Dedifferentiated amniotic fluid mesenchymal stem cell (primary cell): ENCODE measurements around the gene CHAF1B.
"Not testable (repeated sequence)": the region's sequence is repeated elsewhere in the genome, so short reads cannot be mapped to it uniquely, and the experiment has no call there.

Experiments used
- DNase-seq: peaks from one replicate; pipeline ENCODE4 v3.0.0-alpha.2; 2016; ENCODE audit errors: extremely low spot score

CHAF1B gene

DNA sequence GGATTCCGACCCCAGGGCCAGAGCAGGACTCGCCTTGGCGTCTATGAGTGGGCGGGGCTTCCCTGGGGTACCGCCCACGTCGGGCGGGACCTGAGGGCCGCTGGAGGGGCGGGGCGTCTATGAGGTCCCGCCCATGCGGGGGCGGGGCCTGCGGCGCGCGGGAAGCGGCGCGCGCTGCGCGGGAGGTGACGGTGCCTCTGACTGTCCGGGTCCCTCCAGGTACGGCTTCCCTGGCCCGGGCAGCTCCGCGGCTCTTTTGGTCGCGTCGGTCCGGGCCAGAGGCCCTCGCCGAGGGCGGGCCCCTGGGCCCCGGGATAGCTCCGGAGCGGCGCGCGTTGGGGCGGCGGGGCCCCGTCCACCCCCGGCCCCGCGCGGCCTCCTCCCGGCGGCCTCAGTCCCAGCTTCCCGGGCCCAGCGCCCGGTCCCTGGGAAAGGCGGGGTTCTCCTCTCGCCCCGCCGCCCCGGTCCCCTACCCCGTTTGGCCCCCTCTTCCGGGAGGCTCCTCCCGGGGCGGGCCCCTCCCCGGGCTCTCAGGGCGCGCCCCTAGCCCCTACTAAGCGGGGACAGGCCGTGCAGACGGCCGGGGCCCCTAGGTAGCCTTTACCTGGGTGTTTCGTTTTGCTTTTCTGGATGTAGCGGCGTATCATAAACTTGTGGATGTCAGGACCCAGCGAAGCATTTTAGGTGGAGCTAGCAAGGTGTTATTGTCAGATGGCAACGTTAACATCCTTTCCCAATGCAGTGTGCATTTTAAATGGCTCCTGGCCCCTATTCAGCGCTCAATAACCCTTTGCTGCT lies at the start of gene CHAF1B:
Gene CHAF1B (plus strand): TSS at position 160 of the 798 bp plus-strand sequence. CDS start 745 bp downstream, outside the sequence.
- peak; percentile 54 for DNase-seq

GRCh38 chr21:36337099-36337509 lies 48.1 kb upstream of the CHAF1B start:
- peak; percentile 35 for DNase-seq

- no peak for DNase-seq
Measured at GRCh38 chr21:36338975-36339374, 46.2 kb upstream of the CHAF1B start.

DNA sequence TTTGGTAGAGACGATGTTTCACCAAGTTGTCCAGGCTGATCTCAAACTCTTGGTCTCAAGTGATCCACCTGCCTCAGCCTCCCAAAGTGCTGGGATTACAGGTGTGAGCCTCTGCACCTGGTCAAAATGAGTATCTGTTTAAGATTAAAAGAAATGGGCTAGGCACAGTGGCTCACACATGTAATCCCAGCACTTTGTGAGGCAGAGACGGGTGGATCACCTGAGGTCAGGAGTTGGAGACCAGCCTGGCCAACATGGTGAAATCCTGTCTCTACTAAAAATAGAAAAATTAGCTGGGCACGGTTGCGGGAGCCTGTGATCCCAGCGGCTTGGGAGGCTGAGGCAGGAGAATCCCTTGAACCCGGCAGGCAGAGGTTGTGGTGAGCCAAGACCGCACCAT lies 42.6 kb upstream of the CHAF1B start:
- not testable (repeated sequence) for DNase-seq

DNA sequence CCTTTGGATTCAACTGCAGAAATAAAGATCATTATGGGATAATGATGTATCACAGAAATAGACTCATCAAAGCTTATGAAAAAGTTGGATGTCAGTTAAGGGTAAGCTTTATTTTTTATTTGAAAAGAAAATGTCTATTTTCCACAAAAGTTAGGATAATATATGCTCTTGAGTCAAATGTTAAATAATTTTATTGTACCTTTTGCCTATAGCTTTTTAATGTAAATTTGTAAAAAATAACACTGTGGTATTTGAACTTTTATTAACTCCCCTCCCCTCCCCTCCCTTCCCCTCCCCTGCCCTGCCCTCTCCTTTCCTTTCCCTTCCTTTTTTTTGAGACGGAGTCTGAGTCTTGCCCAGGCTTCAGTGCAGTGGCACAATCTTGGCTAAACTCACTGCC lies 40.3 kb upstream of the CHAF1B start:
- no peak for DNase-seq

- no peak for DNase-seq
Measured at GRCh38 chr21:36347278-36347961, 37.8 kb upstream of the CHAF1B start.

- no peak for DNase-seq
Measured at GRCh38 chr21:36347962-36348328, 37.2 kb upstream of the CHAF1B start.

- no peak for DNase-seq
Measured at GRCh38 chr21:36349315-36349714, 35.9 kb upstream of the CHAF1B start.

- DNase-seq = peak; percentile 73
Measured at GRCh38 chr21:36350282-36350910, 34.8 kb upstream of the CHAF1B start.

- no peak for DNase-seq
Measured at GRCh38 chr21:36354918-36355680, 30.1 kb upstream of the CHAF1B start.

- DNase-seq = no peak
Measured at GRCh38 chr21:36355868-36356267, 29.3 kb upstream of the CHAF1B start.

DNA sequence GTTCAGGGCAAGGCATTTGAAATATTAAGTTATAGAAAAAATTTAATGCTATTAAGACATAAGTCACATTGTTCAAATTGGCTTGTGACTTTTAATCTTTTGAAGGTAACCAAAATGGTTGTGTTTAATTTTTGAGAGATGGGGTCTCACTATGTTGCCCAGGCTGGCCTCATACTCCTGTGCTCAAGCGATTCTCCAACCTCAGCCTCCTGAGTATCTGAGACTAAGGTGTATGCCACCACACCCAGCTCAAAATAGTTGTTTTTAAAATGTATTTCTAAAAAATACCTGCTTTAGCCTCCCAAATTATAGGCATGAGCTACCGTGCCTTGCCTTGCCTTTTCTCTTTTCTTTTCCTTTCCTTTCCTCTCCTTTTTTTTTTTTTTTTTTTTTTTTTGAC lies 26.0 kb upstream of the CHAF1B start:
- DNase-seq = no peak

- no peak for DNase-seq
Measured at GRCh38 chr21:36369064-36369685, 16.0 kb upstream of the CHAF1B start.

DNA sequence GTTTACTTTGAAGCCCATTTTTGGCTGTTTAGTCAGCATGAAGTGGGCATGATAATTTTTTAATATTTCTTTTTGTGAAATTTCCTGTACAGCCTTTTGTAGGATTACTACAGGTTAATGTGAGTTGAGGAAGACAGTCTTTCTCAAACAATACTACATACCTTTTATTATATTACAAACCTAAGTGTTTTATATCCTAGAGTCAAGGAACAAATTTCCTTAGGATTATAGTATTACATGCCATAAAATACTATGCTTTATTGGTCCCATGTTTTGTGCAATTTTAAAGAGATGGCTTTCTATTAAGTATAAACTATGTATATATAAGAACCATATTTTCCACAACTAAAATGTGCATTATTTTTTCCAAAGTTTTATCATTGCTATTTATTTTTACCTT lies 9.2 kb upstream of the CHAF1B start:
- no peak for DNase-seq

GRCh38 chr21:36377391-36377842 lies 7.8 kb upstream of the CHAF1B start:
- no peak for DNase-seq

DNA sequence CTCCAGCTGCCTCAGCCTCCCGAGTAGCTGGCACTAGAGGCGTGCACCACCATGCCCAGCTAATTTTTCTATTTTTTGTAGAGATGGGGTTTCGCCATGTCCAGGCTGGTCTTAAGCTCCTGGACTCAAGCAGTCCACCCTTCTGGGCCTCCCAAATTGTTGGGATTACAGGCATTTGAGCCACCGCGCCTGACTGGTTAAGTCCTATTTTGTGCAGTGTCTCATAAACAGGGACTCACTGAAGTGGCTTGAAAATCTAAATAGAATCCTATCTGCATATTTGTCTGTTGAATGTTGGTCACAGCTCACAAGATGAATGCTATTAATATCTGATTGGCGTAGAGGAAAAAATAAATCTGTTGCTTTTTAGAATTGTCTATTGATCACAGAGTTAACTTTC lies 5.9 kb upstream of the CHAF1B start:
- DNase-seq = no peak

GRCh38 chr21:36381841-36382589 lies 3.2 kb upstream of the CHAF1B start:
- no peak for DNase-seq

- DNase-seq = not testable (repeated sequence)
Measured at GRCh38 chr21:36382722-36383121, 2.5 kb upstream of the CHAF1B start.

GRCh38 chr21:36384885-36385232 lies 333 bp upstream of the CHAF1B start:
- no peak for DNase-seq

DNA sequence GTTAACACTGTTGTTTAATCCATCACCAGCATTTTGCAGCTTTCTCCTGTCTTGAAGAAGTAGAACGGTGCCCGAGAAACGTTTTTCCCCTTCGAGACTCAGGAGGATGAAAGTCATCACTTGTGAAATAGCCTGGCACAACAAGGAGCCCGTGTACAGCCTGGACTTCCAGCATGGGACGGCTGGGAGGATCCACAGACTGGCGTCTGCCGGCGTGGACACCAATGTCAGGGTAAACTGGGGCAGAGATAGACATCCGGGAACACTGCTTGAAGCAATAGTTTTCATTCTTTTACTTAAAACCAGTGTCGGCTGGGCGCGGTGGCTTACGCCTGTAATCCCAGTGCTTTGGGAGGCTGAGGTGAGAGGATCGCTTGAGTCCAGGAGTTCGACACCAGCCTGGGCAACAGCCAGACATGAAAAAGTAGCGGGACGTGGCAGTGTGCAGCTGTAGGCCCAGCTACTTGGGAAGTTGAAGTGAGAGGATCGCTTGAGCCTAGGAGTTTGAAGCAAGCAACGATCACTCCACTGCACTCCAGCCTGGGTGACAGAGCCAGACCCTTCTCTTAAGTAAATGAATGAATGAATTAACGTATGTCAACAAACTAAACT lies 945 bp downstream of the CHAF1B start:
- DNase-seq = no peak
